Stomach (tissue), 9 donors: ENCODE measurements around the gene EME1. TPM values are rescaled to one million over a fixed set of nuclear protein-coding genes. Genes with fewer than 3 reads are reported as not detected.
A peak's percentile ranks its signal among the peaks of the same experiment; 100 is the strongest.

Experiments used
- DNase-seq, 2 donors: peaks; one replicate each; pipeline versions ENCODE4 v3.0.0 to v3.0.0-alpha.2; 2013 to 2019
- H3K27ac ChIP-seq, 5 donors: fragments of 200-600 bp in 4 of 5; sonication (generic) in 4 of 5; one replicate each; pipeline ENCODE4 v1.5.1; 2013 to 2019; ENCODE audit warnings: mild to moderate bottlenecking in 1 of 5, moderate library complexity in 1 of 5
- H3K27me3 ChIP-seq, 3 donors: fragments of 200-600 bp; sonication (generic); one replicate each; pipeline ENCODE4 v1.5.1; 2017 to 2019; ENCODE audit warnings: mixed run types in 1 of 3
- H3K36me3 ChIP-seq, 4 donors: fragments of 200-600 bp; sonication (generic); 1 replicate in 3 of 4; 2 replicates in 1 of 4; pipeline ENCODE4 v1.5.1; 2016 to 2019
- H3K4me1 ChIP-seq, 4 donors: fragments of 200-600 bp; sonication (generic); one replicate each; pipeline ENCODE4 v1.5.1; 2016 to 2019
- H3K4me3 ChIP-seq, 4 donors: fragments of 200-600 bp; sonication (generic) in 3 of 4; one replicate each; pipeline ENCODE4 v1.5.1; 2016 to 2019; ENCODE audit warnings: mild to moderate bottlenecking in 1 of 4
- H3K9me3 ChIP-seq, 4 donors: fragments of 200-600 bp; sonication (generic); one replicate each; pipeline ENCODE4 v1.5.1; 2016 to 2019
- EP300 ChIP-seq: sonication (generic); formaldehyde crosslinking; IDR thresholded peaks from one replicate; pipeline ENCODE4 v1.6.1; 2017; ENCODE audit warnings: antibody characterized with exemption
- POLR2A ChIP-seq, 4 donors: fragments of 450-650 bp; IDR thresholded peaks; one replicate each; pipeline ENCODE4 v1.6.1; 2016; ENCODE audit warnings: antibody characterized with exemption in 4 of 4, control low read depth in 2 of 4, mild to moderate bottlenecking in 1 of 4, moderate library complexity in 1 of 4
- POLR2AphosphoS5 ChIP-seq, 3 donors: sonication (generic); formaldehyde crosslinking; IDR thresholded peaks; one replicate each; pipeline ENCODE4 v1.6.1; 2016; ENCODE audit warnings: antibody characterized with exemption in 3 of 3
- WGBS, 5 donors: extraction: QIAGEN DNeasy Blood & Tissue Kit in 3 of 5; methylation state at CpG; one replicate each; pipeline versions ENCODE4 v1.1.5 to v1.1.7; 2013 to 2018; 5-methylcytosine and 5-hydroxymethylcytosine counted together
- intact Hi-C: fragments of 100-400 bp; cut with DNase I; formaldehyde crosslinking; loops from one replicate; pipeline ENCODE4 v1.15.1; 2023; ENCODE audit warnings: low total_unique reads
- polyA plus RNA-seq, 3 donors: library from polyadenylated mRNA; stranded (reverse); fragments of 200-250 nt; gene quantifications; one replicate each; pipeline ENCODE4 v1.2.3, GENCODE V29; 2013
- total RNA-seq, 5 donors: library from RNA; depleted of rRNA; stranded (reverse); fragments of >200 nt; gene quantifications; one replicate each; pipeline versions ENCODE4 v1.1.0 to v1.2.3, GENCODE V29; 2014 to 2016
- TF ChIP-seq, protein P1 (sequence below), 7 experiments: fragments of 450-650 bp in 4 of 7; fragments of 200-600 bp in 3 of 7; sonication (generic) in 3 of 7; IDR thresholded peaks; one replicate each; pipeline ENCODE4 v1.5.1; 2016 to 2019; ENCODE audit warnings: antibody characterized with exemption in 7 of 7, control low read depth in 2 of 7, mild to moderate bottlenecking in 1 of 7
- donor health status: healthy with polysubstance abuse.
- donor health status: Bipolar disorder and iron deficiency.
- donor health status: healthy.

Gene EME1
- total and polyA plus RNA-seq, 8 donors: 0.87 to 15.8 (median 2.6) TPM; not detected in 2

DNA sequence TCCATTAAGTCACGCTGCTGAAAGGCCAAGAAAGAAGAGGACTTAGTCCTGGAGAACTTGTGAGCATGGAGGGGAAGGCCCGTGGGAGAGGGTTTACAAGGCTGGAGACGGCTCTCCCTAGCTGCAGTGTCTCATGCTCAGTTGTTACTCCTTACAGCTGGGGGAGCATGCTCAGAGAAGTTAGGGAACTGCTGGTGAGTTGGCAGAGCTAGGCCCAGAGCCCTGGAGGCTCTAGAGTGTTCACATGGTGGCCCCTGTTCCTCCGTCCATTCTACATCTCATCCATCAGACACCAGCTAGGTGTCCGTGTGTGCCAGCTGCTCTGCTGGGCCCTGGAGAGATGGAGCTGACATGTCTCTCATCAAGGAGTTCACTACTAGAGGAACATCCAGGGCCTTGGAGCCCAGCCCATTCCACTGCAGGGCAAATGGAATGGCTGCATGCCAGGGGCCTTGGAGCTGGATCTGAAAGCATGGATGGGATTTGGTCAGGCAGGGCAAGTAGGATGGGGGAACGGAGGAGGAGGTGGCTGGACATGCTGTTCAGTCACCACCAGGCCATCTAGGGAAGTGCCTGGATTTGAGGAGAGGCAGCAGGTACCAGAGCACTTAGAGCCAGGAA, 20.8 kb upstream of the EME1 start:
- Histone ChIP-seq H3K36me3 (peaks cover 38 to 61% (median 57%) of the 10 kb centered on the region in 4 donors), H3K9me3 (no peaks in the 10 kb centered on the region), H3K27me3 (no peaks in the 10 kb centered on the region), H3K27ac (peak overlapping the region; percentile 36 to 91 (median 53)), H3K4me3 (peak overlapping the region in 1 of 4 donors; percentile 13), H3K4me1 (peaks cover 46 to 76% (median 72%) of the 10 kb centered on the region in 4 donors)
- TF ChIP-seq POLR2A (IDR thresholded peaks at IDR 0.05) (no peak), POLR2AphosphoS5 (IDR thresholded peaks at IDR 0.05) (no peak), EP300 (no peak)
- TF ChIP-seq, protein P1, sequence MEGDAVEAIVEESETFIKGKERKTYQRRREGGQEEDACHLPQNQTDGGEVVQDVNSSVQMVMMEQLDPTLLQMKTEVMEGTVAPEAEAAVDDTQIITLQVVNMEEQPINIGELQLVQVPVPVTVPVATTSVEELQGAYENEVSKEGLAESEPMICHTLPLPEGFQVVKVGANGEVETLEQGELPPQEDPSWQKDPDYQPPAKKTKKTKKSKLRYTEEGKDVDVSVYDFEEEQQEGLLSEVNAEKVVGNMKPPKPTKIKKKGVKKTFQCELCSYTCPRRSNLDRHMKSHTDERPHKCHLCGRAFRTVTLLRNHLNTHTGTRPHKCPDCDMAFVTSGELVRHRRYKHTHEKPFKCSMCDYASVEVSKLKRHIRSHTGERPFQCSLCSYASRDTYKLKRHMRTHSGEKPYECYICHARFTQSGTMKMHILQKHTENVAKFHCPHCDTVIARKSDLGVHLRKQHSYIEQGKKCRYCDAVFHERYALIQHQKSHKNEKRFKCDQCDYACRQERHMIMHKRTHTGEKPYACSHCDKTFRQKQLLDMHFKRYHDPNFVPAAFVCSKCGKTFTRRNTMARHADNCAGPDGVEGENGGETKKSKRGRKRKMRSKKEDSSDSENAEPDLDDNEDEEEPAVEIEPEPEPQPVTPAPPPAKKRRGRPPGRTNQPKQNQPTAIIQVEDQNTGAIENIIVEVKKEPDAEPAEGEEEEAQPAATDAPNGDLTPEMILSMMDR (IDR thresholded peaks at IDR 0.05): no peak
- peak in 1 of 2 donors; percentile 88 for DNase-seq
- 43 to 70% (median 45%) methylated on average over 5 to 6 of the region's 6 CpGs for WGBS, 5 donors
- intact Hi-C loops: no loop called here

DNA sequence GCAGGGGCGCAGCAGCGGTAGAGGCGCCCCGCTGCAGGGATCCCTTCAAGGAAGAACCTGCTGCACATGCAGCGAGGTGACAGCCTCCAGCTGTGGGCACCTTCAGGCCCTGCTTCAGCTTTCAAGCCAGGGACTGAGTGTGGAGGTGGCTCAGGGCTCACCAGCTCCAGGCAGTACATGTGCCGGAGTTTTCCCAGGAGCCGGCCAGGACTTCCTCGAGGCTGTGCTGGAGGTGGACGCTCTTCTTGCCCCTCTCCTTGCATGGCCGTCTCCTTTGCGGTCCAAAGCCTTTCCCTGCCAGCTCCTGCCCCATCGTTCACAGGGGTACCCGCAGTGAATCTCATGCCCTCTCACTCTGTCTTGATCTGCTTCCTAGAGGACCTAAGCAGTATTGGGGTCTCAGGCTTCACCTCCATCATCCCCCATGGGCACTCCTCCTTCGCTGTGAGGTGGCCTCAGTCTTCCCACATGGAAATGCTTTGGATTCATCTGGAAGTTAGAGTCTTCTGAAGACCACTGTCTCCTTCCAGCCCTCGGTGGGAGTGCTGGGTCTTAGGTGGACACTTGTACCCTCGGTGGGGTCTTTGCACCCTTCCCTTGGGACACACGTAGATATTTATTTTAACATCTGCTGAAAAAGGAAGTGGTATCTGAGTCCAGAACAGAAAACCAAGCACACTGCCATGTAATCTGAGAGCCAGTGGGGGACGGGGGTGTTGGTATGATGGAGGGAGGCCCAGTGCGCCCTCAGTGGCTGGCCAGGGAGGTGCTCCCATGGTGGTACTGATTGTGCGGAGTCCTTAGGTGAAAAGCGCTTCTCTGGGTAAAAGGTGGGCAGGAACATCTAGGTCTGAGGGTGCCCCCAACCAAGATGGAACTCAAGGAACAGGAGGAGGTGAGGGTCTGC, 20.1 kb upstream of the EME1 start:
- Histone ChIP-seq H3K4me1 (peaks cover 39 to 74% (median 65%) of the 10 kb centered on the region in 4 donors), H3K9me3 (no peaks in the 10 kb centered on the region), H3K27ac (peak overlapping the region; percentile 36 to 67 (median 53)), H3K27me3 (no peaks in the 10 kb centered on the region), H3K4me3 (peak overlapping the region in 1 of 4 donors; percentile 13), H3K36me3 (peaks cover 46 to 68% (median 64%) of the 10 kb centered on the region in 4 donors)
- intact Hi-C loops: no loop called here
- TF ChIP-seq, protein P1 (IDR thresholded peaks at IDR 0.05): no peak
- TF ChIP-seq POLR2AphosphoS5 (IDR thresholded peaks at IDR 0.05) (no peak), EP300 (no peak), POLR2A (IDR thresholded peaks at IDR 0.05) (no peak)
- WGBS, 5 donors: 74 to 86% (median 77%) methylated on average over 16 to 21 of the region's 21 CpGs
- no peak for DNase-seq

DNA sequence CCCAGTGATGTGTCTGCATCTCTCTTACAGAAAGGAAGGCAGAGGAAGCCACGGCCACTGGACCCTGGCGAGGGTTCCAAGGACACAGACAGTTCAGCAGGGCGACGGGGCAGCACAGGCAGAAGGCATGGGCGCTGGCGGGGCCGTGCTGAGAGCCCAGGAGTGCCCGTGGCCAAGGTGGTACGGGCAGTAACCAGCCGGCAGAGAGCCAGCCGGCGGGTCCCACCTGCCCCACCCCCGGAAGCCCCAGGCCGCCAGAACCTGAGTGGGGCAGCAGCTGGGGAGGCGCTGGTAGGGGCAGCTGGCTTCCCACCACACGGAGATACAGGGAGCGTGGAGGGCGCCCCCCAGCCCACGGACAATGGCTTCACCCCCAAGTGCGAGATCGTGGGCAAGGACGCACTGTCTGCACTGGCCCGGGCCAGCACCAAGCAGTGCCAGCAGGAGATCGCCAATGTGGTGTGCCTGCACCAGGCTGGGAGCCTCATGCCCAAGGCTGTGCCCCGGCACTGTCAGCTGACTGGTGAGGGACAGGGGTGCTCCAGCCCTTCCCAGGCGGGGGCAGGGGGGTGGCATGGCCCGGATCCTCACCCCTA, 19.3 kb upstream of the EME1 start:
- Histone ChIP-seq H3K27me3 (no peaks in the 10 kb centered on the region), H3K4me3 (no peak overlapping the region), H3K4me1 (peaks cover 35 to 73% (median 60%) of the 10 kb centered on the region in 4 donors), H3K9me3 (no peaks in the 10 kb centered on the region), H3K36me3 (peaks cover 53 to 76% (median 72%) of the 10 kb centered on the region in 4 donors), H3K27ac (peak overlapping the region; percentile 36 to 67 (median 53))
- DNase-seq: peak in 1 of 2 donors; percentile 25
- intact Hi-C loops: no loop called here
- TF ChIP-seq POLR2A (IDR thresholded peaks at IDR 0.05) (no peak), POLR2AphosphoS5 (IDR thresholded peaks at IDR 0.05) (no peak), EP300 (no peak)
- TF ChIP-seq, protein P1 (IDR thresholded peaks at IDR 0.05): no peak
- WGBS, 5 donors: 57 to 89% (median 78%) methylated on average over 14 to 27 of the region's 27 CpGs

DNA sequence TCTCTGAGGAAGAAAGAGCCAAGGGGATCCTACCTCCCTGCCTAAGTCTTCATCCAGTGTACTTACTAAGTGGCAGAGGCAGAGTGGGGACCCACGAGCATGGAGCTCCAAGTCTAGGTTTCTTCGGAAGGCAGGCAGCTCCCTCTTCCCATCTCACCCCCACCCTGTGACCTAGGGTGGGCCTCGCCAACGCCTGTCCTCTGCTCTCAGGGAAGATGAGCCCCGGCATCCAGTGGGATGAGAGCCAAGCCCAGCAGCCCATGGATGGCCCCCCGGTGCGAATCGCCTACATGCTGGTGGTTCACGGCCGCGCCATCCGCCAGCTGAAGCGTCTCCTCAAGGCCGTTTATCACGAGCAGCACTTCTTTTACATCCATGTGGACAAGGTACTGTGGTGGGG, 18.8 kb upstream of the EME1 start:
- peaks cover 58 to 80% (median 75%) of the 10 kb centered on the region in 4 donors for H3K36me3 ChIP-seq
- peaks cover 30 to 73% (median 56%) of the 10 kb centered on the region in 4 donors for H3K4me1 ChIP-seq
- 85 to 93% (median 87%) methylated on average over 15 of the region's 15 CpGs for WGBS, 5 donors
- H3K4me3 ChIP-seq: no peak overlapping the region
- H3K9me3 ChIP-seq: no peaks in the 10 kb centered on the region
- DNase-seq: peak in 1 of 2 donors; percentile 25
- intact Hi-C loops: no loop called here
- H3K27ac ChIP-seq: peak overlapping the region; percentile 36 to 67 (median 53)
- TF ChIP-seq POLR2AphosphoS5 (IDR thresholded peaks at IDR 0.05) (no peak), EP300 (no peak), POLR2A (IDR thresholded peaks at IDR 0.05) (no peak)
- TF ChIP-seq, protein P1 (IDR thresholded peaks at IDR 0.05): no peak
- H3K27me3 ChIP-seq: no peaks in the 10 kb centered on the region
